GM18526 (cell line): ENCODE measurements around the gene TSPAN17.

Source experiments
- POLR2A ChIP-seq: IDR thresholded peaks from 3 replicates; pipeline ENCODE4 v1.6.1; 2011; ENCODE audit not compliant: insufficient read length; ENCODE audit errors: extremely low read depth

The TSPAN17 gene

GRCh38 chr5:176697267-176697933 is 50.1 kb downstream of the TSPAN17 start:
- TF ChIP-seq POLR2A, result no peak

DNA sequence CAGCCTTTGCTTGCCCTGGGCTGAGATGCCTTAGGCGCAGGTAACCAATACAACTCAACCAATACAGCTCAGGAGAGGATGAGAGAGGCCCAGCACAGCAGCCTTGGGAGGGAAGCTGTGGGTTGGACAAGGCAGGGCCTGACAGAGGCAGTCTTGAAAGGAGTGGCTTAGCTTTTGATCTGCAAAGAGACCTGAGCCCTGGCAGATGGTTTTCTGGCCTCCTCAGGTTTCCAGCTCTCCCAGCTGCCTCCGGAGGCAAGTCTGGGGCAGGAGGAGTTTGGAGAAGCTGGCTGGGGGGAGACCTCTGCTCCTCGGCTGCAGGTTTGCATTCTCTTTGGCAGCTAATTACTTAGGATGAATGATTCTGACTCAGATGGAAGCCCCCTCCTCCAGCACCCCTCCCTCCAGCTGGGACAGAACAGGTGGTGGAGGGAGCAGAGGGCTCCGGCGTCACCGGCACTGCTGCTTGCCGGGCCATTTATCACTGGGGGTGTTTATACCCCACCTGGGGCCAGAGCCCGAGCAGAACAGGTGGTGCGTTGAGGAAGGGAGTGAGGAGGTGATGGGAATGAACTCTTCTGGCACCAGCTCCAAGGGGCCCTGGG is 50.8 kb downstream of the TSPAN17 start:
- TF ChIP-seq POLR2A, result no peak

DNA sequence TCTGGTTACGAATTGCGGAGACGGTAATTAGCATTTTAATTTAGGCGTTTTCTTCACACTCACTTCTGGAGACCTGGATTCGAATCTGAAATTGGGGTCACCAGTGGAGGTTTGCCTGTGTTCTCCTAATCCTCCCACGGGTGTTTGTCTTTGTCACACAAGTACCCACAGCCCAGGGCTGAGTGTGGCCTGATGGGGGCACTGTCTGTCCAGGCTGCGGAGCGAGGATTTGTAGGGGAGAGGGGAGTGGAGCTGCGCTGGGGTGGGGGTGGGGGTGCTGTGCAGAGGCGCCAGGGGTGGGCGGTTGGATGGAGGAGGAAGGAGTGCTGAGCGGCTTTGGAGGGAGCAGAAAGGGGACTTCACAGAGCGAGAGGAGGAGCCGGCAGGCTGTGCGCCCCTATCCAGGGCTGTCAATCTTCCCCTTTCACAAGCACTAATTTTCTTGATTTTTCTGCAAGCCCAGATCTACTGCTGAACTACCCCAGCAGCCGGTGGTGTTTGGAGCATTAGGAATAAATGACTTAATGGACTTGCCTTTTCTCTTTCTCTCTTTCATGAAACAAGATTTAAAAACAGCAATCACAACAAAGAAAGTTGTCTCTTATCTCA is 53.1 kb downstream of the TSPAN17 start:
- TF ChIP-seq POLR2A, result no peak

DNA sequence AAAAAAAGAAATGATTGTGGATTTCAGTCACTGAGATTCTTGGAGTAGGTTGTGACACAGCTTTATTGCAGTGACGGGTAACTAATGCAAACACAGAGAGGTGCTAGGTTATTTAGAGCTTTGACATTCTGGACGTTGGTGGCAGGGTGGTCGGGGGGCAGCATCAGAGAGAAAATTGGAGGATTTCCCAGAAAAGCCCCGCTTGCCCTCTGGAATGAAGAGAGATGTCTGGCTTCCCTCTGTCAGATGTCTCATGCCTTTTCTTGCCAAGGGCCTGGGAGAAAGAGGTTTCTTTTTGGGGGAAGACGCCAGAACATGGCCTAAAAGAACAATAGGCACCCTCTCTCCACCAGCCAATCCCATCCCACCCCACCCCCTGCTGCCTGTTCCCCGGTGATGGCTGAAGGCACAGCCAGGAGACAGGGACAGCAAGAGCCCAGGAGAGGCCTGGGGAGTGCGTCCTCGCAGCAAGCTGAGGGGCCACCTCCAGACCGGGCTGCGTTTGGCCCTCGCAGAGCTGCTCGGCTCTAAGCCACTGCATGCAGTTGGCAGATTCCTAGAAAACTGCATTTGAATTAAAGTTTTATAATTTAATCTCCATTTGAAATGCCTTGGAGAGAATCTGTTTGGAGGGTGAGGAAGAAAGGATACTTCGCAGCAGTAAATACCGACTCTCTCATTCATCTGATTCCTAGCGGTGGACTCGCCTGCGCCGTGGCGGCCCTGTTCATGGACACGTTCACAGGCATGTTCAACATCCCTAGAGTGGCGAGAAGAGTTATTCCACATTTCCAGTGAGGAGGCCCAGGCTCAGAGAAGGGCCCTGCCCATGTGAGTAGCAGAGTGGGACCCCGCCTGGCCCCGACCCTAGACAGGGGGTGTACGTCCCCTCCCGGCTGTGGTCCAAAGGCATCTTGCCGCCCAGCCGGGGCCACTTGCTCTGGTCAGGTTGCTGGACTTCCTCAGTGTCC is 55.7 kb downstream of the TSPAN17 start:
- TF ChIP-seq POLR2A, result no peak

DNA sequence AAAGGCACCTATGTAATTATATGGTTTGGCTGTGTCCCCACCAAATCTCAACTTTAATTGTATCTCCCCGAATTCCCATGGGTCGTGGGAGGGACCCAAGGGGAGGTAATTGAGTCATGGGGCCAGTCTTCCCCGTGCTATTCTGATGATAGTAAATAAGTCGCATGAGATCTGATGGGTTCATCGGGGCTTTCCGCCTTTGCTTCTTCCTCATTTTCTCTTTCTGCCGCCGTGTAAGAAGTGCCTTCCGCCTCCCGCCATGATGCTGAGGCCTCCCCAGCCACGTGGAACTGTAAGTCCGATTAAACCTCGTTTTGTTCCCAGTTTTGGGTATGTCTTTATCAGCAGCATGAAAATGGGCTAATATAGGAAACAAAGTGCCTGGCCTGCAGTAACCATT is 56.6 kb downstream of the TSPAN17 start:
- no peak for TF ChIP-seq POLR2A

GRCh38 chr5:176704355-176704754 is 57.1 kb downstream of the TSPAN17 start:
- no peak for TF ChIP-seq POLR2A

DNA sequence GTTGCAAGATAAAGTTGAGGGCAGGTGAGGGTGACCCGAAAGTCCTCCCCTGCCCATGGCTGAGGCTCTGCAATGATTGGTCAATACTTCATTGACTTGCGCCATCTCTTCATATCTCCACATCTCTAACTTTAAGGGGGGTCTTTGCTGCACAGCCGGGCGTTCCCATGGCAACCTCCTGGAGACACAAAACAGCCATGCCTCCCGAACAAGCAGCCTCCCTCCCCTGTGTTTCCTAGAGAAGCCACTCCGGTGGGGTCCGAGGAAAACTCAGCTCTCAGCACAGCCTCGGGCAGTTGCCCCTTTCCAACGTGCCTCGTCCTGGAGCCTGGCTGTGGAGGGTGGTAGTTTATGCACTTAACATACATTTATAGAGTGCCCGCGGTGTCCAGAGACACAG is 57.5 kb downstream of the TSPAN17 start:
- TF ChIP-seq POLR2A, result no peak
